DND-41 (cell line): ENCODE measurements around the gene SLC22A17.
A peak's percentile ranks its signal among the peaks of the same experiment; 100 is the strongest.

Experiments used
- ATAC-seq: fragments of 200-7000 bp; cut with Tn5 transposase; 3 replicates; pipeline ENCODE4 v1.9.1; 2021; ENCODE audit warnings: low read depth; ENCODE audit not compliant: insufficient read depth
- DNase-seq: peaks from one replicate; pipeline ENCODE4 v3.0.0-alpha.2; 2020
- H2AFZ ChIP-seq: 2 replicates; pipeline ENCODE4 v1.6.0; 2012; ENCODE audit warnings: low read depth, low read length
- H3K27ac ChIP-seq: 2 replicates; pipeline ENCODE4 v1.5.1; 2012; ENCODE audit warnings: low read length, inconsistent platforms
- H3K27me3 ChIP-seq: fragments of 200-600 bp; sonication (generic); 2 replicates; pipeline ENCODE4 v1.6.0; 2012; ENCODE audit warnings: low read length, mild to moderate bottlenecking, inconsistent platforms; ENCODE audit not compliant: insufficient read depth, poor library complexity
- H3K36me3 ChIP-seq: 2 replicates; pipeline ENCODE4 v1.5.1; 2012; ENCODE audit warnings: low read length, inconsistent platforms; ENCODE audit not compliant: insufficient read depth
- H3K4me1 ChIP-seq: 2 replicates; pipeline ENCODE4 v1.5.1; 2012; ENCODE audit warnings: mild to moderate bottlenecking, low read length; ENCODE audit not compliant: insufficient read depth
- H3K4me2 ChIP-seq: 2 replicates; pipeline ENCODE4 v1.6.0; 2012; ENCODE audit warnings: mild to moderate bottlenecking, moderate library complexity, low read length, inconsistent platforms; ENCODE audit not compliant: insufficient read depth
- H3K4me3 ChIP-seq, 2 experiments: fragments of 200-600 bp in 1 of 2; shearing (Covaris generic) in 1 of 2; 2 replicates each; pipeline ENCODE4 v1.5.1; 2012 to 2016; ENCODE audit warnings: inconsistent platforms in 2 of 2, low read length in 2 of 2, mild to moderate bottlenecking in 2 of 2, low read depth in 1 of 2, moderate library complexity in 1 of 2
- H3K79me2 ChIP-seq: 2 replicates; pipeline ENCODE4 v1.6.0; 2012; ENCODE audit warnings: low read length, inconsistent platforms; ENCODE audit not compliant: insufficient read depth
- H3K9ac ChIP-seq: 2 replicates; pipeline ENCODE4 v1.6.0; 2012; ENCODE audit warnings: low read depth, mild to moderate bottlenecking, inconsistent platforms, low read length, moderate library complexity
- H3K9me3 ChIP-seq: 2 replicates; pipeline ENCODE4 v1.5.1; 2012; ENCODE audit warnings: low read length, moderate library complexity, mild to moderate bottlenecking, inconsistent platforms; ENCODE audit not compliant: insufficient read depth, severe bottlenecking
- H4K20me1 ChIP-seq: 2 replicates; pipeline ENCODE4 v1.6.0; 2012; ENCODE audit warnings: low read length; ENCODE audit not compliant: insufficient read depth
- EZH2 ChIP-seq: IDR thresholded peaks from 3 replicates; pipeline ENCODE4 v1.6.1; 2012; ENCODE audit warnings: borderline replicate concordance, low read depth, mild to moderate bottlenecking, moderate library complexity, low read length, inconsistent platforms; ENCODE audit not compliant: severe bottlenecking
- TF ChIP-seq, protein P1 (sequence below): IDR thresholded peaks from 2 replicates; pipeline ENCODE4 v1.5.1; 2012; ENCODE audit warnings: borderline replicate concordance, low read length, moderate library complexity, mild to moderate bottlenecking; ENCODE audit not compliant: poor library complexity, severe bottlenecking; ENCODE audit errors: extremely low read depth

The SLC22A17 gene

DNA sequence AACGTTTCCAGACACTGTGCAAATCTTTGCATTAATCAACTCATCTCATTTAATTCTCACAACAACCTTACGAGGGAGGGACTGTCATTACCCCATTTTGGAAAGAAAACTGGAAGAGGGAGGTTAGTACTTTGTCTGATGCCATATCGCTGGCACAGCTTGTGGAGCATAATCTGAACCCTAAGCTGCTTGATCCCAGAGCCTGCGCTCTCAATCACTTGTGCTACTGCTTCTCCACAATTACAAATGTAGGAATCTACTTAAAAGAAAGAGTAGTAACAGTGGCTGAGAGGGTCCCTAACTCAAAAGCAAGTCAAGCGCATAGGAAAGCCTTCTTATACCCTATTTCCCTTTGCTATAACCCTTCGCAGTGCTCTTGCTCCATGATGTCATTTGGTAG is 9.1 kb upstream of the SLC22A17 start:
- H3K4me2 ChIP-seq: no peak overlapping the region
- H2AFZ ChIP-seq: no peak overlapping the region
- TF ChIP-seq, protein P1, sequence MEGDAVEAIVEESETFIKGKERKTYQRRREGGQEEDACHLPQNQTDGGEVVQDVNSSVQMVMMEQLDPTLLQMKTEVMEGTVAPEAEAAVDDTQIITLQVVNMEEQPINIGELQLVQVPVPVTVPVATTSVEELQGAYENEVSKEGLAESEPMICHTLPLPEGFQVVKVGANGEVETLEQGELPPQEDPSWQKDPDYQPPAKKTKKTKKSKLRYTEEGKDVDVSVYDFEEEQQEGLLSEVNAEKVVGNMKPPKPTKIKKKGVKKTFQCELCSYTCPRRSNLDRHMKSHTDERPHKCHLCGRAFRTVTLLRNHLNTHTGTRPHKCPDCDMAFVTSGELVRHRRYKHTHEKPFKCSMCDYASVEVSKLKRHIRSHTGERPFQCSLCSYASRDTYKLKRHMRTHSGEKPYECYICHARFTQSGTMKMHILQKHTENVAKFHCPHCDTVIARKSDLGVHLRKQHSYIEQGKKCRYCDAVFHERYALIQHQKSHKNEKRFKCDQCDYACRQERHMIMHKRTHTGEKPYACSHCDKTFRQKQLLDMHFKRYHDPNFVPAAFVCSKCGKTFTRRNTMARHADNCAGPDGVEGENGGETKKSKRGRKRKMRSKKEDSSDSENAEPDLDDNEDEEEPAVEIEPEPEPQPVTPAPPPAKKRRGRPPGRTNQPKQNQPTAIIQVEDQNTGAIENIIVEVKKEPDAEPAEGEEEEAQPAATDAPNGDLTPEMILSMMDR: no peak
- no peak for TF ChIP-seq EZH2
- no peak overlapping the region for H3K9ac ChIP-seq
- no peak for DNase-seq
- no peak overlapping the region for H3K4me3 ChIP-seq
- H3K27ac ChIP-seq: no peak overlapping the region
- no peaks in the 10 kb centered on the region for H3K79me2 ChIP-seq
- H3K36me3 ChIP-seq: no peaks in the 10 kb centered on the region
- no peak for ATAC-seq
- H3K27me3 ChIP-seq: peaks cover 18% of the 10 kb centered on the region
- no peaks in the 10 kb centered on the region for H3K9me3 ChIP-seq
- H4K20me1 ChIP-seq: 0 out of 2 replicates have a peak, but pooled peaks cover 3% of the 10 kb centered on the region
- no peaks in the 10 kb centered on the region for H3K4me1 ChIP-seq

DNA sequence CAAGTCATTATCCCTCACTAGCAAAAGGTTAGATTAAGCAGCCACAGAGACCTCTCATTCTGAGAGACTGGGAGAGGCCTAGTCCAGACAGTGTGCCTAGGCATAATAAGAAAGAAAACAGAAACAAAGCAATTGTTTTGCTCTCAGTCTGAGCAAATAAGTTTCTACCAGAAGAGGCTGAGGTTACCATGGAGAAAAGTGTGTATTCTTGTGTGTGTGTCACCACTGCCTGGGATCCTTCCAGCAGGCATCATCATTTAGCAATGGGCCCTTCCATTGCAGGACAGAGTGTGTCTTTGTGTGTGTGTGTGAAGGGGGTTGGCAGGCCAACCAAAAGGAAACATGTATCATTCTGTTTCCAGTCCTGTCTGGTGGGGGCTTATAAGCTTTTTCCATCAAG is 8.6 kb upstream of the SLC22A17 start:
- H2AFZ ChIP-seq: no peak overlapping the region
- DNase-seq (no peak), ATAC-seq (no peak)
- no peak overlapping the region for H3K4me2 ChIP-seq
- H3K27ac ChIP-seq: no peak overlapping the region
- no peaks in the 10 kb centered on the region for H3K79me2 ChIP-seq
- no peak overlapping the region for H3K9ac ChIP-seq
- TF ChIP-seq, protein P1: no peak
- no peak for TF ChIP-seq EZH2
- no peaks in the 10 kb centered on the region for H3K36me3 ChIP-seq
- H3K4me3 ChIP-seq: no peak overlapping the region
- no peaks in the 10 kb centered on the region for H3K4me1 ChIP-seq
- no peaks in the 10 kb centered on the region for H3K9me3 ChIP-seq
- H4K20me1 ChIP-seq: 0 out of 2 replicates have a peak, but pooled peaks cover 3% of the 10 kb centered on the region
- peaks cover 19% of the 10 kb centered on the region for H3K27me3 ChIP-seq

DNA sequence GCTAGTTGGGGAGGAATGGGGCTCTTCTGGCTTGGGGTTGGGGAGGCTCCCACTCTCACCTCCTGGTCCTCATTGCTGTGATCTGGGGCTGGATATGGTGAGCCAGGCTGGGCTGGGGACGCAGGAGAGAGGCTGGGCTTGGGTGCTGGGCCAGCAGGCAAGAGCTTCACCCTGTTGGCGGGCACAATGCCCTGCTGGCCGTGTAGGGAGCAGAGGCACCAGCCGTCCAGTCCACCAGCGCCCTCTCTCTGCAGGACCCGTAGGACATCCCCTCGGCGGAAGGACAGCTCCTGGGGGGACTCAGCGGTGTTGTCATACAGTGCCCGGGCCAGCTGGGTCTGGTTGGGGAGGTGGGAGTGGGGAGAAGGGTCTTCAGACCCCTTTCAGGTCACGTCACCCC is 7.8 kb upstream of the SLC22A17 start:
- Histone ChIP-seq H3K4me3 (no peak overlapping the region), H3K79me2 (no peaks in the 10 kb centered on the region), H3K27ac (no peak overlapping the region), H3K36me3 (no peaks in the 10 kb centered on the region), H3K9me3 (no peaks in the 10 kb centered on the region), H4K20me1 (0 out of 2 replicates have a peak, but pooled peaks cover 3% of the 10 kb centered on the region), H3K4me2 (no peak overlapping the region), H3K27me3 (peaks cover 24% of the 10 kb centered on the region), H3K9ac (no peak overlapping the region), H3K4me1 (no peaks in the 10 kb centered on the region), H2AFZ (no peak overlapping the region)
- no peak for ATAC-seq
- DNase-seq: no peak
- TF ChIP-seq, protein P1: peak; percentile 3
- no peak for TF ChIP-seq EZH2
